HEK293 (cell line): ENCODE measurements around the gene CDK11A.
A peak's percentile ranks its signal among the peaks of the same experiment; 100 is the strongest.

Experiments used
- CTCF ChIA-PET: fragments of 350-600 bp; formaldehyde crosslinking; extraction: SDS; loops from one replicate; lab custom pipeline; 2021; ENCODE audit warnings: antibody characterized with exemption; lab: Yijun Ruan, JAX
- POLR2A ChIA-PET: fragments of 300-600 bp; formaldehyde crosslinking; extraction: SDS; loops from one replicate; lab custom pipeline; 2020; ENCODE audit warnings: antibody characterized with exemption, inconsistent platforms; lab: Yijun Ruan, JAX
- H3K27ac ChIP-seq: fragments of 200-500 bp; sonication (Bioruptor generic); 2 replicates; pipeline ENCODE4 v1.5.1; 2014; ENCODE audit warnings: low read depth, low read length, control low read depth, inconsistent platforms; ENCODE audit errors: extremely low read depth
- H3K36me3 ChIP-seq, 2 experiments: fragments of 200-500 bp in 1 of 2; sonication (Bioruptor generic) in 1 of 2; 1 replicate in 1 of 2; 2 replicates in 1 of 2; pipeline ENCODE4 v1.5.1; 2014 to 2017; ENCODE audit warnings: inconsistent platforms in 2 of 2, low read length in 2 of 2; ENCODE audit not compliant: control insufficient read depth in 2 of 2, insufficient read depth in 1 of 2
- H3K4me1 ChIP-seq: fragments of 200-500 bp; sonication (Bioruptor generic); 2 replicates; pipeline ENCODE4 v1.5.1; 2014; ENCODE audit warnings: mild to moderate bottlenecking, low read length, inconsistent platforms; ENCODE audit not compliant: control insufficient read depth, insufficient read depth
- H3K4me3 ChIP-seq: 2 replicates; pipeline ENCODE4 v1.5.1; 2011; ENCODE audit warnings: low read depth, mild to moderate bottlenecking, control low read depth, low read length, moderate library complexity
- H3K9me3 ChIP-seq: fragments of 200-500 bp; sonication (Bioruptor generic); 2 replicates; pipeline ENCODE4 v1.5.1; 2014; ENCODE audit warnings: low read depth, low read length, inconsistent platforms; ENCODE audit not compliant: control insufficient read depth, insufficient read depth
- ELK4 ChIP-seq: IDR thresholded peaks from 2 replicates; pipeline ENCODE4 v1.6.1; 2011; ENCODE audit warnings: mild to moderate bottlenecking, low read depth, low read length, borderline replicate concordance
- INSM2 ChIP-seq: fragments of 450-650 bp; formaldehyde crosslinking; IDR thresholded peaks from 2 replicates; pipeline ENCODE4 v1.5.1; 2016; ENCODE audit warnings: missing biosample characterization, missing genetic modification characterization
- KLF1 ChIP-seq: fragments of 450-650 bp; formaldehyde crosslinking; IDR thresholded peaks from 2 replicates; pipeline ENCODE4 v1.5.1; 2016; ENCODE audit warnings: missing biosample characterization, missing genetic modification characterization
- KLF8 ChIP-seq: fragments of 450-650 bp; formaldehyde crosslinking; IDR thresholded peaks from 2 replicates; pipeline ENCODE4 v1.5.1; 2016; ENCODE audit warnings: missing biosample characterization, missing genetic modification characterization
- PATZ1 ChIP-seq: fragments of 450-650 bp; formaldehyde crosslinking; IDR thresholded peaks from 2 replicates; pipeline ENCODE4 v1.5.1; 2016; ENCODE audit warnings: missing biosample characterization, missing genetic modification characterization
- SCRT1 ChIP-seq: fragments of 450-650 bp; formaldehyde crosslinking; IDR thresholded peaks from 2 replicates; pipeline ENCODE4 v1.5.1; 2016; ENCODE audit warnings: missing biosample characterization, missing genetic modification characterization, borderline replicate concordance
- SP3 ChIP-seq: fragments of 450-650 bp; formaldehyde crosslinking; IDR thresholded peaks from 2 replicates; pipeline ENCODE4 v1.5.1; 2016; ENCODE audit warnings: missing biosample characterization, missing genetic modification characterization
- WT1 ChIP-seq: fragments of 450-650 bp; formaldehyde crosslinking; IDR thresholded peaks from 2 replicates; pipeline ENCODE4 v1.5.1; 2016; ENCODE audit warnings: missing biosample characterization, missing genetic modification characterization
- ZBTB49 ChIP-seq: fragments of 450-650 bp; formaldehyde crosslinking; IDR thresholded peaks from 2 replicates; pipeline ENCODE4 v1.5.1; 2016; ENCODE audit warnings: missing biosample characterization, missing genetic modification characterization, low read depth
- ZBTB8A ChIP-seq: fragments of 450-650 bp; formaldehyde crosslinking; IDR thresholded peaks from 2 replicates; pipeline ENCODE4 v1.5.1; 2016; ENCODE audit warnings: missing biosample characterization, missing genetic modification characterization
- ZFP69B ChIP-seq: fragments of 450-650 bp; formaldehyde crosslinking; IDR thresholded peaks from 2 replicates; pipeline ENCODE4 v1.5.1; 2016; ENCODE audit warnings: missing biosample characterization, missing genetic modification characterization
- ZNF10 ChIP-seq: fragments of 450-650 bp; formaldehyde crosslinking; IDR thresholded peaks from 2 replicates; pipeline ENCODE4 v1.5.1; 2017; ENCODE audit warnings: missing biosample characterization, missing genetic modification characterization
- ZNF23 ChIP-seq: fragments of 450-650 bp; formaldehyde crosslinking; IDR thresholded peaks from 2 replicates; pipeline ENCODE4 v1.5.1; 2016; ENCODE audit warnings: missing biosample characterization, missing genetic modification characterization, borderline replicate concordance
- ZNF747 ChIP-seq: fragments of 450-650 bp; formaldehyde crosslinking; IDR thresholded peaks from 2 replicates; pipeline ENCODE4 v1.5.1; 2016; ENCODE audit warnings: missing biosample characterization, missing genetic modification characterization
- ZNF830 ChIP-seq: fragments of 450-650 bp; IDR thresholded peaks from 2 replicates; pipeline ENCODE4 v1.5.0; 2018; ENCODE audit warnings: missing biosample characterization, missing genetic modification characterization, low read depth, mild to moderate bottlenecking, moderate library complexity
- ZNF837 ChIP-seq: fragments of 450-650 bp; formaldehyde crosslinking; IDR thresholded peaks from 2 replicates; pipeline ENCODE4 v1.5.1; 2016; ENCODE audit warnings: missing biosample characterization, missing genetic modification characterization

CDK11A gene

GRCh38 chr1:1759456-1760344 is 35.5 kb upstream of the CDK11A start (continued):
- no peak for TF ChIP-seq ZBTB49 (tag by site-specific recombination)
- no peak for TF ChIP-seq WT1
- no peak for TF ChIP-seq SP3 (tag by site-specific recombination)
- no peak for TF ChIP-seq INSM2
- TF ChIP-seq PATZ1 = no peak
- no peak for TF ChIP-seq SCRT1 (tag by site-specific recombination)
- TF ChIP-seq ZNF23 (tag by site-specific recombination) = no peak
- TF ChIP-seq ZFP69B (tag by site-specific recombination) = 0 out of 2 replicates have a peak, but pooled peaks have one; percentile 36
- no peak for TF ChIP-seq ZNF830 (tag by site-specific recombination)
- no peak for TF ChIP-seq KLF8 (tag by site-specific recombination)
- TF ChIP-seq ZNF837 = no peak
- no peak for TF ChIP-seq ZNF747 (tag by site-specific recombination)
- TF ChIP-seq, all 188 proteins: peak for 3

- Histone ChIP-seq H3K4me3 (no peak overlapping the region), H3K27ac (no peak overlapping the region), H3K36me3 (peaks cover 0 to 100% of the 10 kb centered on the region in 2 experiments; a peak in 2 of 3 replicates), H3K9me3 (no peaks in the 10 kb centered on the region), H3K4me1 (no peaks in the 10 kb centered on the region)
- ChIA-PET POLR2A (interaction anchor here (1.6 kb wide), 1 partner anchor 150 kb away, joined by 4 read pairs; no protein-coding TSS in a partner anchor), CTCF (interaction anchor here (0.6 to 0.9 kb wide), 2 partner anchors 88 to 133 kb away, joined by 3 to 4 read pairs; no protein-coding TSS in a partner anchor)
- TF ChIP-seq ZBTB8A (tag by site-specific recombination) (0 out of 2 replicates have a peak, but pooled peaks have one; percentile 22), KLF1 (tag by site-specific recombination) (peak; percentile 32; the same call in 1 of the 2 replicates), ELK4 (no peak), ZNF10 (tag by site-specific recombination) (0 out of 2 replicates have a peak, but pooled peaks have one; percentile 32)
These were observed 34.7 kb upstream of the CDK11A start for GRCh38 chr1:1758692-1759455.
